SU-DHL-6 (cell line): Measurements from ENCODE around the gene PRKCZ.

Experiments
- H2AFZ ChIP-seq: fragments of 200-600 bp; sonication (generic); 2 replicates; pipeline ENCODE4 v1.6.1; 2014; ENCODE audit warnings: low read depth, mild to moderate bottlenecking, moderate library complexity, mixed read lengths, antibody characterized with exemption, low read length; ENCODE audit not compliant: severe bottlenecking
- H3F3A ChIP-seq: fragments of 200-600 bp; shearing (Covaris generic); 2 replicates; pipeline ENCODE4 v1.6.0; 2016; ENCODE audit warnings: antibody characterized with exemption, mild to moderate bottlenecking; ENCODE audit not compliant: insufficient read depth
- H3K27ac ChIP-seq: fragments of 200-600 bp; sonication (generic); 2 replicates; pipeline ENCODE4 v1.5.1; 2016; ENCODE audit warnings: low read depth, mild to moderate bottlenecking, low read length, moderate library complexity, mixed read lengths
- H3K27me3 ChIP-seq: fragments of 200-600 bp; sonication (generic), shearing (Covaris generic); 2 replicates; pipeline ENCODE4 v1.6.0; 2014; ENCODE audit warnings: mild to moderate bottlenecking, low read length
- H3K36me3 ChIP-seq: fragments of 200-600 bp; sonication (generic); 2 replicates; pipeline ENCODE4 v1.6.1; 2014; ENCODE audit warnings: mild to moderate bottlenecking, low read length, mixed read lengths
- H3K4me2 ChIP-seq: fragments of 300-600, 200-600 bp; shearing (Covaris generic), sonication (generic); 2 replicates; pipeline ENCODE4 v1.6.0; 2014; ENCODE audit warnings: low read length, low read depth, mild to moderate bottlenecking; ENCODE audit not compliant: poor library complexity, severe bottlenecking
- H3K4me3 ChIP-seq: fragments of 200-600 bp; sonication (generic); 2 replicates; pipeline ENCODE4 v1.5.1; 2014; ENCODE audit warnings: antibody characterized with exemption, low read length, mild to moderate bottlenecking, mixed read lengths; ENCODE audit not compliant: insufficient read depth, poor library complexity, severe bottlenecking
- H3K79me2 ChIP-seq: fragments of 200-600 bp; sonication (generic); 2 replicates; pipeline ENCODE4 v1.6.1; 2014; ENCODE audit warnings: mild to moderate bottlenecking, low read length, moderate library complexity; ENCODE audit not compliant: insufficient read depth
- H3K9ac ChIP-seq: fragments of 200-600 bp; sonication (generic); 2 replicates; pipeline ENCODE4 v1.7.0; 2014; ENCODE audit warnings: mild to moderate bottlenecking, low read length
- H3K9me2 ChIP-seq: fragments of 200-600 bp; sonication (generic); replicated peaks from 2 replicates; pipeline ENCODE4 v1.6.1; 2014; ENCODE audit warnings: low read length; ENCODE audit not compliant: insufficient read depth
- H3K9me3 ChIP-seq: fragments of 200-600 bp; sonication (generic); 2 replicates; pipeline ENCODE4 v1.6.1; 2014; ENCODE audit warnings: low read length, mixed read lengths; ENCODE audit not compliant: insufficient read depth
- H4K20me1 ChIP-seq: fragments of 200-600 bp; sonication (generic); 2 replicates; pipeline ENCODE4 v1.6.1; 2014; ENCODE audit warnings: low read depth, mild to moderate bottlenecking, antibody characterized with exemption, low read length, moderate library complexity, mixed read lengths
- CTCF ChIP-seq: fragments of 200-600 bp; sonication (generic); IDR thresholded peaks from one replicate; pipeline ENCODE4 v1.5.1; 2017; ENCODE audit warnings: antibody characterized with exemption, mild to moderate bottlenecking, low read length, moderate library complexity; ENCODE audit not compliant: insufficient read depth, poor library complexity, severe bottlenecking
- EZH2phosphoT487 ChIP-seq: fragments of 200-600 bp; sonication (generic), shearing (Covaris generic); conservative IDR thresholded peaks from 2 replicates; pipeline ENCODE4 v1.6.1; 2018; ENCODE audit warnings: mild to moderate bottlenecking, antibody characterized with exemption, low read length, moderate library complexity, mixed read lengths

Gene PRKCZ

GRCh38 chr1:2067393-2067792 lies 17.2 kb downstream of the PRKCZ start:
- no peaks in the 10 kb centered on the region for H3F3A ChIP-seq
- no peak overlapping the region for H3K27ac ChIP-seq
- TF ChIP-seq EZH2phosphoT487 (no peak), CTCF (no peak)
- H3K27me3 ChIP-seq: no peaks in the 10 kb centered on the region
- no peak overlapping the region for H2AFZ ChIP-seq
- H3K9ac ChIP-seq: no peak overlapping the region
- no peak overlapping the region for H3K4me2 ChIP-seq
- peaks cover 8% of the 10 kb centered on the region; the same call in 1 of the 2 replicates for H3K9me3 ChIP-seq
- no peaks in the 10 kb centered on the region for H3K36me3 ChIP-seq
- no peaks in the 10 kb centered on the region for H4K20me1 ChIP-seq
- H3K9me2 ChIP-seq: no peaks in the 10 kb centered on the region
- H3K79me2 ChIP-seq: no peaks in the 10 kb centered on the region
- H3K4me3 ChIP-seq: no peak overlapping the region

- no peaks in the 10 kb centered on the region for H3K27me3 ChIP-seq
- no peak overlapping the region for H2AFZ ChIP-seq
- H3K36me3 ChIP-seq: no peaks in the 10 kb centered on the region
- TF ChIP-seq EZH2phosphoT487: no peak
- TF ChIP-seq CTCF: no peak
- no peak overlapping the region for H3K4me2 ChIP-seq
- H3K79me2 ChIP-seq: no peaks in the 10 kb centered on the region
- no peaks in the 10 kb centered on the region for H3F3A ChIP-seq
- H3K27ac ChIP-seq: no peak overlapping the region
- no peak overlapping the region for H3K9ac ChIP-seq
- peaks cover 8% of the 10 kb centered on the region; the same call in 1 of the 2 replicates for H3K9me3 ChIP-seq
- H4K20me1 ChIP-seq: no peaks in the 10 kb centered on the region
- no peaks in the 10 kb centered on the region for H3K9me2 ChIP-seq
- no peak overlapping the region for H3K4me3 ChIP-seq
Measured at GRCh38 chr1:2067981-2068380, 17.8 kb downstream of the PRKCZ start.

GRCh38 chr1:2068951-2069350 lies 18.7 kb downstream of the PRKCZ start:
- peaks cover 8% of the 10 kb centered on the region; the same call in 1 of the 2 replicates for H3K9me3 ChIP-seq
- H3K27me3 ChIP-seq: no peaks in the 10 kb centered on the region
- H2AFZ ChIP-seq: no peak overlapping the region
- H3K9me2 ChIP-seq: no peaks in the 10 kb centered on the region
- H3K79me2 ChIP-seq: no peaks in the 10 kb centered on the region
- no peak overlapping the region for H3K4me3 ChIP-seq
- TF ChIP-seq EZH2phosphoT487: no peak
- TF ChIP-seq CTCF: no peak
- no peak overlapping the region for H3K27ac ChIP-seq
- H4K20me1 ChIP-seq: no peaks in the 10 kb centered on the region
- no peaks in the 10 kb centered on the region for H3K36me3 ChIP-seq
- no peak overlapping the region for H3K9ac ChIP-seq
- H3F3A ChIP-seq: no peaks in the 10 kb centered on the region
- no peak overlapping the region for H3K4me2 ChIP-seq
